ENCODE data around the gene PAM.
"Not testable (repeated sequence)": the region's sequence is repeated elsewhere in the genome, so short reads cannot be mapped to it uniquely, and the experiment has no call there.

PAM gene

DNA sequence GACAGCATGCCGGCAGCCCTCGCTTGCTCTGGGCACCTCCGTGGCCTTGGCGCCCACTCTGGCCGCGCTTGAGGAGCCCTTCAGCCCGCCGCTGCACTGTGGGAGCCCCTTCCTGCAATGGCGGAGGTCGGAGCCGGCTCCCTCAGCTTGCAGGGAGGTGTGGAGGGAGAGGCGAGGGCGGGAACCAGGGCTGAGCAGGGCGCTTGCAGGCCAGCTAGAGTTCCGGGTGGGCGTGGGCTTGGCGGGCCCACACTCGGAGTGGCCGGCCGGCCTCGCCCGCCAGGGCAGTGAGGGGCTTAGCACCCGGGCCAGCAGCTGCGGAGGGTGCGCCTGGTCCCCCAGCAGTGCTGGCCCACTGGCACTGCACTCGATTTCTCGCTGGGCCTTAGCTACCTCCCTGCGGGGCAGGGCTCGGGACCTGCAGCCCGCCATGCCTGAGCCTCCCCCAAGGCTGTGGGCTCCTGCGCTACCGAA lies 3.2 kb upstream of the PAM start:
- DNase-seq (ENCODE audit: low read depth) = not testable (repeated sequence)

DNA sequence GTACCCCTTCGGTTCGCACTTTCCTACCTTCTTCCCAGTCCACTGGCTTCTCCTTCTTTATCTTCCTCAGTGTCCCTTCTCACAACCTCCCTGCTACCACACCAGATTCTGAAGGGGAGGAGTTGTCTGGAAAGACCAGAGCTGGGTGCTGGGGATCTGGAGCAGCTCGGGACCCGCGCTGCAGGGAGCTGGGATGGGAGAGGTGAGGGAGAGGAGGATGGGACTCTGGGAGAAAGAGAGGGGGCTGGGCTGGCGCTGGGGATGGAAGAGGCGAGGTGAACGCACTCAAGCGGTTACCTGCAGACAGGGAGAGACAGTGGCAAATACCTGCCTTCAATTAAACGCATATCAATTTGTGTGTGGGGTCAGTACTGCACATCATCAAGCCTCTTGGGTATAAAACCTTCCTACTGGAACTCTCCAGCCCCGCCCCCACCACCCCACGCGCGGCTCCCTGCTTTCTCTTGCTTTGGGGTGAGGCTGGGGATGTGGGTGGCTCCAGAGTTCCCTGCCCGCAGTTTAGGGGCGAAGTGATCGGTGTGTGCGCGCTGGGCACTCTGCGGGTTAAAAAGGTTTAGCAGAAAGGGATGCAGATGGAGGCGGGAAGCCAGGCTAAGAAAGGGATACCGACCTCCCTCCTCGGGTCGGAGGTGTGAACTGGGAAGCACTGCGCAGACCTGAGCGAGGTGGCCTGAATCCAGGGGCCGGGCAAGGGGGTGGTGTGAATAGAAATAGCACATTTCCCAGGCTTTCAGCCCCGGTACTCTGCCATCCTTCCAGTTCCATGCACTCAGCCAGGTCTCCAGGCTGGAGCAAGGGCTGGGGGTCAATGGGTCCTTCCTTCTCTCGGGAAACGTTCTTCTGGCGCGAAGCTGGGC lies 977 bp upstream of the PAM start:
- no peak for DNase-seq (ENCODE audit: low read depth)

DNA sequence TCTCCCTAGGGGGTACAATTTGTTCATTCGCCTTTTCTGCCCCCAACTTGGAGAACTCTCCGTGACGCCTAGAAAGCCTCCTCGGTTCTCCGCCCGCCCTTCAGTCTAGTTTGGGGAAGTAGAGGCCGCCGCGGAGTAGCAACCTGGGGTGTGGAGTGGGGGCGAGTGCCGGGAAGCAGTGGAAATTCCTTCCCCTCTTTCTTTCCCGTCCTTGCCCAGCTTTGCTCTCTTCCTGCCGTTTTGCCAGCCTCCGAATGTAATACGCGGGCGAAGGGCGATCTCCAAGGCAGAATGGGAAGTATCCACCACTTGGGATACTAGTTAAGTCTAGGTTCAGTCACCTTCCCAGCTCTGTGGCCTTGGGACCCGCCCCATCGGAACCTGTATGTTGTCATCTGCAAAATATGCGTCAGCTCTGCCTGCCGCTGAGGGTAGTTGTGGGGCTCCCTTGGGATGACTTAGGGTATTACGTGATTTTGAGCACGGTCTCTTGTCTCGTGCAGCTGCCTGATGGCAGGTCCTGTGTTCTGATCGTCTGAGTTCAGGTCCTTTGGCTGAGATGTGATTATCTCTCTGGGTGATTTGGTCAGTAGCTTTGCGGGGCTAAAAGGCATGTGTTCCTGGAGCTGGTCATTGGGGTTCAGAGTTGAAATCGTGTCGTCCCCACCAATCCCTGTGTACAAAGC lies 724 bp downstream of the PAM start:
- no peak for DNase-seq (ENCODE audit: low read depth)

DNA sequence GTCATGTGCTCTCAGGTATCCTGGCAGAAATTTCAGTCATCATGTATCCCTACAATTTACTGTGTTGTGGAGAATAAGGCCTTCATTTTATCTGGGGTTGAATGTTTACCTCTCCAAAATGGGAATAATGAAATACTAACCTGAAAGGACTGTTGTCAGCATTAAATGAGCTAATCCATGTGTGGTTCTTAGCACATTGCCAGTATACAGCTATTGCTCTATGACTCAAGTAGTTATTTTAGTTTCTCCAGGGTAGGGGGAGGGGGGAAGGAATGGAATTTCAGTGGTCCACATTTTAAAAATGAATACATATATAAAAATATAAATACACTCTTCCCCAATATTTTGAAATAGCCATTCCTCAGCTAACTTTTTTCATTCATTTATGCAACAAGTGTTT lies 3.5 kb downstream of the PAM start:
- DNase-seq (ENCODE audit: low read depth) = no peak

DNA sequence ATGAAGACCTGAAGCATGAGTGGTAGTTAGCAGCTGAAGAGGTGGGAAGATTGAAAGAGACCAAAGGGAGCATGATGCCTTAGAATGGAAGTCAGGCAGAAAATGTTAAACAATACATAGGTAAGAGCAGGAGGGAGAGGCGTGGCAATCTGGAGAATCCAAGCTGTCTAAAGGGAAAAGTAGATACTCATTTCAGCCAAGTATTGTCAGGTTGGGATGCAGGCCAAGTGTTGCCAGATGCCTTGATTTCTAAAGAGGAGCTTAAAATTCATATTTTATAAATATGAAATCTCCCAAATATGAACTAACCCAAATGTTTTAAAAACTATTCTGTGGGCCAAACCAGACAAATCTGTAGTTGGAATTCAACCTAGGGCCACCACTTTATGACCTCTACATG lies 4.2 kb downstream of the PAM start:
- no peak for DNase-seq (ENCODE audit: low read depth)

DNA sequence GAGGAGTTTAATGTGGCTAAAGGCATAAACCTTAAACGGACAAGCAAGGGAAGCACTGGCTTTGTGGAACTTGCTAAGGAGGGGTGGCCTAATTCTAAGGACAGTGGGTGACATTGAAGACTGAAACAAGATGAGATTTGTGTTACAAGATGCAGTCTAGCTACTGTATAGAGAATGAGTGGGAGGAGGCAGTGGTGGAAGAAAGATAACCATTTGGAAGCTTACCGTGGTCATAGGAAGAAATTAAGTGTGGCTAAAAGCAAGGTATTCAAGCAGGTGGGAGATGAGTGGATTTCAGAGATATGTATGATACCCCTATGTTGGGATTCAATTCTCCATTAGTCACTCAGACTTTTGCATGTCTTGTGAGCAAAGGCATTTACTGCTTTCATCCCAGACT lies 4.6 kb downstream of the PAM start:
- no peak for DNase-seq (ENCODE audit: low read depth)

DNA sequence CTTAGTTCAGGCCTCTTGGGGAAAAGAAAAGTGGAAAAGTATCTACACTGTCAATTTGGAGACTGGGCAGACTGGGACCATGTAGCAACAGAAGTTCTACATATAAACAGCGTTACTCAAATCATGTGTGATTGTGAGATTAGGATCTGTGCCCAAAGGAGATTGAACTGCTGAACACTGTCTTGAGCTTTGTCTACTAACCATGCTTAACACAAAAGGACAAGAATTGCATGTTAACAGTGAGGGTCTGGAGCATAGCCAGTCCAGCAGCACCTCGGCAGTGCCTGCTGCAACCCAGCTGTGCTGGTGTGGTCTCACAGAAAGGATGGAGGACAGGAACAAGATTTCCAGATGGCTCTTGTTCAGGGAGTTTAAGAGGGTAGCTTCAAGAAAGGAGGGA lies 5.7 kb downstream of the PAM start:
- no peak for DNase-seq (ENCODE audit: low read depth)

DNA sequence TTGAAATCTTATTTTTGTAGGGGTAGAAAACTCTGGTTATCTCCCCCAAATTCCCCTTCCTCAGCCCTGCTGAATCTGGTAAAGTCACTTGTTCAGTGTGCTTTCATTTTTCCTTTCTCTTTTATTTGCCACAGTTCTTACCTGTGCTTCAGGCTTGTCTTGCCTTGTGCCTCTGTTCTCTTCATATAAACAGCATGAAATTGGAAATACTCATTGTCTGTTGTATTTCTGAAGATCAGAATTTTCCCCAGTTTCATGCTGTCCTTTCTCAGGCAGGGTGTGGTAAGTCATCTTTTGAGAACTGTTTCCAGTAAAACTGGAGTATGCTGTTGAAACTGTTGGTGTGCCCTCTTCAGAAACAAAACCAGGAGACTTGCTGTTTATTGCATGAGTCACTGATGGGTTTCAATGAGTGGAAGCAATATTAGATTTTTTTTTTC lies 7.0 kb downstream of the PAM start:
- DNase-seq (ENCODE audit: low read depth) = no peak

DNA sequence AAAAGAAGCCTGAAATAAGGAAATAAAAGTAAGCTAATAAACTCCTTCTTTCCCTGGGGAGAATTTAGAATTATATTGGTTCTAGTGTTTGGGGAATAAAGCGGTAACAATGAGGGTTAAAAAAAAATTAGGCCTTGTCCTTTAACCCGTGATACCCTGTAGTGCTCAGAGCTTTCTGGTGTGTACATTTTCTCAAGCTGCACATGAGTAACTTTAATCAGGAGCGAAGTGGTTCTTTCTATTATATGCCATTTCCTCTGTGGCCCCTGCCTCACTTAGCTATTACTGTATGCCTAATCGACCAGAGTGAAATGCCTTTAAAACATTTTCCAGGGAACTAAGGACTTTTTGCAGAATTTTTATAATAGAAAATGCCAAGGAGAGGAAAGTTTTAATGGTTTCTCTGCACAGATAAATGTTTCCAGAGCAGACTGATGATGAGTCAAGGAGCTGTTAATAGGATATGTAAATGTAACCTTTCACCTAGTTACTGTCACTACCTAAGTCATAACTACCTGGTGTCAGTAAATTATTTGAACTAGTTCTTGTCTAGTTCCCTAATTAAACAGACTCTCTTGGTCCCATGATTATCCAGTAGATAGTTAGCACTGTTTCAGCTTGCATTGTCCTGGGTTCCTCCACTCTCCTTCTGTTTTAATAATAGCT lies 7.6 kb downstream of the PAM start:
- no peak for DNase-seq (ENCODE audit: low read depth)

DNA sequence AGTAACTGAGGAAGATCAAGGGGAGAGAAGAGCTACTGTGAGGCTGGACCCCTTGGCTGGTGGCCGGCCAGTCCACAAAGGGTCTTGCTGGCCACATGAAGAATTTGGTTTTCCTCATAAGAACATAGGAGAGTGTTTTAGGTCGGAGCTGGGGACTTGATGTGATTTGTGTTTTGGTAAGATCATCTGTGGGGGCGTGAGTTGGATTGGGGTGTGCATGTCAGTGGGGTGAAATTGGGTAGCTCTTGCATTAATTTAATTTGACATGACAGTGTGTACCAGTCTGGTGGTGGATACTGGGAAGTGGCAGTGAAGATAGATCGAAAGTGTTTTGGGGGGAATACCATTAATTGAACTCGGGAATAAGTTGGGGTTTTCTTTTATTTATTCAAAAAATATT lies 8.6 kb downstream of the PAM start:
- no peak for DNase-seq (ENCODE audit: low read depth)

DNA sequence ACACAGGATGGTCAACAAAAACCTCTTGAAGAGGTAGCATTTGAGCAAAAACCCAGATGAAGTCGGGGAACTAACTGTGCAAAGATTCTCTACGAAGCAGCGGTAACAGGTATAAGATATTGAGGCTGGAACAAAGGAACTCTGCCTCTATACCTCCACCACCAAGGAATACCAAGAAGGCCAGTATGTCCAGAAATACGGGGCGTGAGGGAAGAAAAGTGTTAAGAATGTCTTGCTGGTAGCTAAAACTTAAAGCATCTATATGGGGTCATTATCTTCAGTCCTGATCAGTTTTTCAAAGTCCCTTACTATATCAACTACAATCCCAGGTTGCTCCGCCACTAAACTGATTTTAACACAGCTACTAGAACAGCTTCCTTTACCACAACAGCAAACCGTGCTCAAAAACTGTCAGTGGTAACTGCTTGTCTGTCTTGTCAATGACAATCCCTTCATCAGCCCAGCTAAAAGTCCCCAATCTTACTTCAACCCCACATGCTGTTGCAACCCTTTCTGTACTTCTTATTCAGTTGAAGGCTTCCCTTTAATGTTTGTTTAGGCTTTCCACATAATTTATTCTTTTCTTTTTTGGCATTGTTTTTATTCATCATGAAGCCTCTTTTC lies 9.4 kb downstream of the PAM start:
- no peak for DNase-seq (ENCODE audit: low read depth)

DNA sequence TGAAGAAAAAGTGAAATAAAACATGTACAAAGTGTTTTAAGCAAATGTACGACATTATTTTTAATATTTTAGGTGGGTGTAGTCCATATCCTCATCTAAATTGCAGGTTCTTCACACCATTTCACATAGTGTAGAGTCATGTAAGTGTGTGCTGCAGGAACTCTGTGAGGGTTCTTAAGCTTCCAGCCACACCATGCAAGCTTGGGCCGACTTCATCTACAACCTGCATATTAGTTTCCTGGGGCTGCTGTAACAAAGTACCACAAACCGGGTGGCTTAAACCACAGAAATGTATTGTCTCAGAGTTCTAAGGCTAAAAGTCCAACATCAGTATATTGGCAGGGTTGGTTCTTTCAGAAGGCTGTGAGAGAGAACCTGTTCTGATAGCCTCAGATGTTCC lies 10.2 kb downstream of the PAM start:
- no peak for DNase-seq (ENCODE audit: low read depth)

DNA sequence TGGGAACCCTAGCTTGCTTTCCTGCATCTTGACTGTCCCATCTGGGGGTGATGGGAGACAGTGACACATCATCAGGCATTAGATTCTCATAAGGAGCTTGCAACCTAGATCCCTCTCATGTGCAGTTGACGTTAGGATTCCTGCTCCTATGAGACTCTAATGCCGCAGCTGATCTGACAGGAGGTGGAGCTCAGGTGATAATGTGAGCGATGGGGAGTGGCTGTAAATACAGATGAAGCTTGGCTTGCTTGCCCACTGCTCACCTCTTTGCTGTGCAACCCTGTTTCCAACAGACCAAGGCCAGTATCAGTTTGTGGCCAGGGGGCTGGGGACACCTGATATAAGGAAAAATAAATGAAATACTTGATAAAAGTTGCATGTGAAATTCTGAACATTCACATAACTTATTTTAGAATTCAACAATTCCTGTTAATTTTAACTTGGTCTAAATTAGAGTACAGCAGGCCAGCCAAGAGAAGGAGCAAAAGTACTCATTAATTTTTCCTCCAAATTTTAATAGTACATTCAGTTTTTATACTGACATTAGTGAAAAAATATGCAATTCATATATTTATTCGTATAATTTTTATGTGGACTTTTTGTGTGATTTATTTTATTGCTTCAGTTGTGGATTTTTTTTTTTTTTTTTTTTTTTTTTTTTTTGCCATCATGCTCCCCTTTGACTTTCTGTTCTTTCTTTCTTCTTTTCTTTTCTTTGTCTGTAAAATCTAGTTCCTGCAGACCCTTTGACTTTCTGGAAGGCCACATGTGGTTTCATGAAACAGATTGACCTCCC lies 11.4 kb downstream of the PAM start:
- no peak for DNase-seq (ENCODE audit: low read depth)

DNA sequence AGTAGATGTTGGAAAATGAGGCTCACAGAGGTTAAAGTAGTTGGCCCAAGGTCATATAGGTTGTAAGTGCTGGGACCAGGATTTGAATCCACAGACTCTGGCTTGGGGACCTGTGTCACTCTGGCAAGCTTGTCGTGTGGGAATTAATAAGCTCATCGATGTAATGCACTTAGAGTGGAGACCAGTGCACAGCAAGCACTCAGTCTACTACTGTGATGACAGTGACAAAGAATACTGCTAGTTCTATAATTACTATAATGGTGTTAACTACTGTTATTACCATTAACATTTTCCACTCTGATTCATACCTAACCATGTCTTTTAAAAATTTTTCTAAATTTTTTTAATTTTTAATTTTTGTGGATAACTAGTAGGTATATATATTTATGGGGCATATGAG lies 12.8 kb downstream of the PAM start:
- no peak for DNase-seq (ENCODE audit: low read depth)

DNA sequence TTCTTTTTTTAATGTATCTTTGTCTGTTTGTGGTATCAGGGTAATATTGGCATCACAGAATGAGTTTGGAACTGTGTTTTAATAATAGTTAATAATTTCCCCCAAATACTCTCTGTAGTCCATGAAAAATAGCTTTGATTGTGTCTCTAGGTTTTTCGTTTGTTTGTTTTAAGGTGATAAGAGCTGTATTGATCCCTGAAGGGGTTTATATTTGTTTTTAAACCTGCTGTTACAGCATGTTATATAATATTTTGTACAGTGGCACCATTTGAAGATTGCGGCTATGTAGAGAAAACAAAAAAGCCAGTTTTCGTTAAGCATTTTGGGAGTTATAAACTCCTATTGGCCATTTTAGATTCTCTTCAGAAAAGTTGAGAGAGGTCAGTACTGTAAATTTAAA lies 15.7 kb downstream of the PAM start:
- DNase-seq (ENCODE audit: low read depth) = no peak

DNA sequence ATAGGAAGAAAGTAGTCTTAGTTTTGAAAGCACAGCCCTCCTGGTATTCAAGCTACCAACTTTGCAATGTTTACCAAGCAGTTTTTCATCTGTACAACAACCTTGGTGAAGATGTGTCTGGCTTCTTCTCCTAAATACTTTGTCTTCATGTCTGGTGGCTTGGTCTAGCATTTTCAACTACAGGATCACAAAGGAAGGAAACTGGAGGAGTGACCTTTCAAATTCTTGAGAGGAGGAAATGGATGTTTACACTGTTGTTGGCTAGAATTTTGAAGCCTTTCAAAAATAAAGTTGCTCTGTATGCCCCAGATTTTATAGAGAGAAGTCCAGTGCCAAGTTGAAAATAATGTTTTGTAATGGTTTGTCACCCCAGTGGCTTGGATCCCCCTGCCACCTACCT lies 16.3 kb downstream of the PAM start:
- DNase-seq (ENCODE audit: low read depth) = no peak

DNA sequence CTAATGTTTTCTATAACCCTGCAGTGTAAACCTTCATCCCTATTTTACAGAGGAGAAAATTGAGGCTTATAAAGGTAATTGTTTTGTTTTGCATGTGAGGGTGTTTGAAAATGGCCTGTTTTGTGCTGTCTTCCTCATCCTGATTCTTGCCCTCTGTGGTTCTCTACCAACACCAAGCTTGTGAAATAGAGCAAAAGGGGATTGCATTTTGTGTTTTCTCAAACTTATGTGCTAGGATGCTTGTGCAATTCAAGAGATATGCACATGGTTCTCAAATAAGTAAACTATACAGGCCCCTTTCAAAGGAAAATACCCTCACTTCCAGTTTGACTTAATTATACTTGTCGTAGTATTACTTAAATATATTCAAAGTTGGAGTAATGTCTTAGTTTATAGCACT lies 17.2 kb downstream of the PAM start:
- no peak for DNase-seq (ENCODE audit: low read depth)

DNA sequence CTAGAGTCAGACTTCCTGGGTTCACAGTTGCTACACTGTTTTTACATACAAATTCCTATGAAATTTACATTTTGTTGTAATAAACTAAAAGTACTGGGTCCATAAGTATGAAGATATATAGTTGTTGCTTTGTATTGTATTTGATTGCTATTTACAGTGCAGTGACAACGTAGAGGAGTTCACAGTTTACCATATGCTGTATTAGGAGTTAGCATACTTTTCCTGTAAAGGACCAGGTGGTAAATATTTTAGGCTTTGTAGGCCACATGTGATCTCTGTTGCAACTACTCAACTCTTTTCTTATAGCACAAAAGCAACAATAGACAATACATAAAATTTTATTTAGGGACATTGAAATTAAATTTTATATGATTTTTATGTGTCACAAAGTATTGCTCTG lies 18.0 kb downstream of the PAM start:
- DNase-seq (ENCODE audit: low read depth) = no peak

DNA sequence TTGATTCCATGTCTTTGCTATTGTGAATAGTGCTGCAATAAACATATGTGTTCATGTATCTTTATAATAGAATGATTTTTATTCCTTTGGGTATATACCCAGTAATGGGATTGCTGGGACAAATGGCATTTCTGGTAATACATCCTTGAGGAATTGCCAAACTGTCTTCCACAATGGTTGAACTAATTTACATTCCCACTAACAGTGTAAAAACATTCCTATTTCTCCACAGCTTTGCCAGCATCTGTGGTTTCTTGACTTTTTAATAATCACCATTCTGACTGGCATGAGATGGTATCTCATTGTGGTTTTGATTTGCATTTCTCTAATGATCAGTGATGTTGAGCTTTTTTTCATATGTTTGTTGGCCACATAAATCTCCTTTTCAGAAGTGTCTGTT lies 20.7 kb downstream of the PAM start:
- not testable (repeated sequence) for DNase-seq (ENCODE audit: low read depth)

DNA sequence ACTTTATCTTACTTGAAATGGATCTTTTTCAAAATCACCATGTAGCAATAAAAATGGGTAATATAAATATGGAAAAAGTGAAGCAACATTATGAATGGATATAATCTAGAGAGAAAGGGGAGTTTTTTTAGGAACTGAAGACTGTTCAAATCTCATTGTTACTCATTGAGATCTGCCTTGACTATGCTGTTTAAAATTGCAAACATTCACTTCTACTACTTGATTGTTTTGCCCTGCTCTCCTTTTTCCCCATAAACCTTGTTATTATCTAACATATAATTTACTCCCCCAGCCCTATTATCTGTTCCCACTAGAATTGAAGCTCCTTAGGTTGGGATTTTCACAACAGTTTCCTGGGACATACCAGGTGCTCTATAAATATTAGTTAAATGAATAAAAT lies 22.0 kb downstream of the PAM start:
- DNase-seq (ENCODE audit: low read depth) = no peak

DNA sequence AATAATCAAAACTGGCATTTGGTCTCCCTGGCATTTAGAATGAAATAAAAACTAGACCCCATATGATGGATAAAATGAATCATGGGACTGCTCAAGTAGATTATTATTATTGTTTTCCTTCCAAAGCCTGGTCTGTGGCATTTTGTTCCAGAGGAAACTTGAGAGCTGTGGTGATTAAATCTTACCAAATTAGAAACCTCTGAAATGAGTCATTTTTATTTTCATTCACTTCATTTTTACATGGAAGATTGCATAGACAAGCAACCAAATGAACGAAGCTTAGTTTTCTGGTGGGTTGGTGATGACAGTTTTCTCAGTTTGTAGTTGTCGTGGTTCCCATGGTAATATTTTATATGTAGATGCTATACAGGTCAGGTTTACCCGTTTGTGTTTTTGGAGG lies 23.4 kb downstream of the PAM start:
- DNase-seq (ENCODE audit: low read depth) = peak; percentile 89

DNA sequence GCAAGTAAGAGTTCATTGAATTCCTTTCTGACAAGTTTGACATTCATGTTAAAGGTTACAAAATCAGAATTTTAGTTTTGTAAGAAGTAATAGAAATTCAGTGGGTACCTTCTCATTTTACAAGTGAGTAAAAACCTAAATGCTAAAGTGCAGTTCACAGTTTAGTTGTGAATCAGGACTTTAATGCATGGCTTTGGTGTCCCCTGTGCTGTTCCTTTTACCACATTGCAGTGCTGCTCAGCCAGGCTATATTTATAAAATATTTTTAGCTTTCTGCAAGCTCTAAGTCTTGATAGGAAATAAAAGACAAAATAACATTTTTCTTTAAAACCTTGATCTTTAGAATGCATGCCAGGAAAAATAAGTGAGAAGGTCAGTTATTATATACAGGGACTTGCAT lies 26.3 kb downstream of the PAM start:
- no peak for DNase-seq (ENCODE audit: low read depth)
